ENCODE measurements around the gene MRAS. TPM values are rescaled to one million over a fixed set of nuclear protein-coding genes. Genes with fewer than 3 reads are reported as not detected.
A peak's percentile ranks its signal among the peaks of the same experiment; 100 is the strongest.
"Not testable (repeated sequence)": the region's sequence is repeated elsewhere in the genome, so short reads cannot be mapped to it uniquely, and the experiment has no call there.

MRAS gene
- total RNA-seq, 1 donor from 2014 or later, result 349 TPM

- no peak for DNase-seq
- peaks cover 20% of the 10 kb centered on the region for H3K4me1 ChIP-seq
- H3K36me3 ChIP-seq, result no peaks in the 10 kb centered on the region
- H3K27ac ChIP-seq (replicated peaks), result no peak overlapping the region
- H3K9me3 ChIP-seq (replicated peaks), result no peaks in the 10 kb centered on the region
- intact Hi-C loops (cut with micrococcal nuclease), result loop anchor here (10.0 kb wide), 1 partner anchor 78 kb away; no protein-coding TSS in a partner anchor
- H3K27me3 ChIP-seq (ENCODE audit: low read depth), result no peaks in the 10 kb centered on the region
- H3K4me3 ChIP-seq, result no peak overlapping the region
- TF ChIP-seq CTCF (IDR thresholded peaks at IDR 0.05; ENCODE audit: borderline replicate concordance), result no peak
Observed at GRCh38 chr3:138412821-138413551, 64.6 kb downstream of the MRAS start.

GRCh38 chr3:138416236-138416635, 67.9 kb downstream of the MRAS start:
- H3K27me3 ChIP-seq (ENCODE audit: low read depth); DNase-seq; H3K36me3 ChIP-seq; H3K27ac ChIP-seq (replicated peaks); H3K9me3 ChIP-seq (replicated peaks); H3K4me3 ChIP-seq: not testable (repeated sequence)
- intact Hi-C loops (cut with micrococcal nuclease), result loop anchor here (10.0 kb wide), 1 partner anchor 81 kb away; no protein-coding TSS in a partner anchor
- H3K4me1 ChIP-seq, result peaks cover 22% of the 10 kb centered on the region

- Histone ChIP-seq H3K27me3 (ENCODE audit: low read depth) (no peaks in the 10 kb centered on the region), H3K36me3 (no peaks in the 10 kb centered on the region), H3K27ac (replicated peaks) (no peak overlapping the region), H3K4me1 (peaks cover 22% of the 10 kb centered on the region), H3K9me3 (replicated peaks) (no peaks in the 10 kb centered on the region), H3K4me3 (no peak overlapping the region)
- intact Hi-C loops (cut with micrococcal nuclease), result loop anchor here (10.0 kb wide), 1 partner anchor 83 kb away; no protein-coding TSS in a partner anchor
- TF ChIP-seq CTCF (IDR thresholded peaks at IDR 0.05; ENCODE audit: borderline replicate concordance), result peak; percentile 98
- peak; percentile 73 for DNase-seq
Observed at GRCh38 chr3:138417559-138417982, 69.2 kb downstream of the MRAS start.

GRCh38 chr3:138418601-138419206, 70.3 kb downstream of the MRAS start:
- TF ChIP-seq CTCF (IDR thresholded peaks at IDR 0.05; ENCODE audit: borderline replicate concordance), result no peak
- no peak overlapping the region for H3K27ac ChIP-seq (replicated peaks)
- DNase-seq, result no peak
- no peaks in the 10 kb centered on the region for H3K36me3 ChIP-seq
- H3K4me1 ChIP-seq, result peaks cover 12% of the 10 kb centered on the region
- no peaks in the 10 kb centered on the region for H3K27me3 ChIP-seq (ENCODE audit: low read depth)
- no peak overlapping the region for H3K4me3 ChIP-seq
- intact Hi-C loops (cut with micrococcal nuclease), result loop anchor here (10.0 kb wide), 1 partner anchor 84 kb away; no protein-coding TSS in a partner anchor
- H3K9me3 ChIP-seq (replicated peaks), result no peaks in the 10 kb centered on the region

- Histone ChIP-seq H3K27ac (replicated peaks) (no peak overlapping the region), H3K9me3 (replicated peaks) (no peaks in the 10 kb centered on the region), H3K36me3 (no peaks in the 10 kb centered on the region), H3K27me3 (ENCODE audit: low read depth) (no peaks in the 10 kb centered on the region), H3K4me1 (no peaks in the 10 kb centered on the region), H3K4me3 (no peak overlapping the region)
- no peak for TF ChIP-seq CTCF (IDR thresholded peaks at IDR 0.05; ENCODE audit: borderline replicate concordance)
- DNase-seq, result no peak
- intact Hi-C loops (cut with micrococcal nuclease), result no loop called here
Observed at GRCh38 chr3:138423316-138423715, 74.9 kb downstream of the MRAS start.

- DNase-seq, result no peak
- intact Hi-C loops (cut with micrococcal nuclease), result no loop called here
Observed at GRCh38 chr3:138424323-138424722, 75.9 kb downstream of the MRAS start.

More at GRCh38 chr3:138424323-138424722, 75.9 kb downstream of the MRAS start:
- H3K4me3 ChIP-seq, result no peak overlapping the region
- no peaks in the 10 kb centered on the region for H3K4me1 ChIP-seq
- no peaks in the 10 kb centered on the region for H3K9me3 ChIP-seq (replicated peaks)
- H3K27me3 ChIP-seq (ENCODE audit: low read depth), result no peaks in the 10 kb centered on the region
- no peak for TF ChIP-seq CTCF (IDR thresholded peaks at IDR 0.05; ENCODE audit: borderline replicate concordance)
- H3K36me3 ChIP-seq, result no peaks in the 10 kb centered on the region
- H3K27ac ChIP-seq (replicated peaks), result no peak overlapping the region
